ENCODE data around the gene OR1E2. TPM values are rescaled to one million over a fixed set of nuclear protein-coding genes. Genes with fewer than 3 reads are reported as not detected.

The OR1E2 gene
- total RNA-seq, 1 experiment from 2014 or later = not detected

GRCh38 chr17:3400055-3400454, 33.6 kb downstream of the OR1E2 start:
- H3K4me1 Mint-ChIP-seq = no peaks in the 10 kb centered on the region
- no peak overlapping the region for H3K4me3 Mint-ChIP-seq
- no peak for ATAC-seq
- TF ChIP-seq ZNF423 (CRISPR knock-in tag; IDR thresholded peaks at IDR 0.05) = no peak
- no peak for DNase-seq (ENCODE audit: low spot score)
- H3K9me3 Mint-ChIP-seq = peaks cover 17% of the 10 kb centered on the region
- no peak overlapping the region for H3K27ac Mint-ChIP-seq
- no peaks in the 10 kb centered on the region for H3K36me3 Mint-ChIP-seq
- POLR2A ChIA-PET = no interaction called here
- peaks cover 11% of the 10 kb centered on the region for H3K27me3 Mint-ChIP-seq (ENCODE audit: low read depth)
- CTCF ChIA-PET = no interaction called here

GRCh38 chr17:3398310-3398709, 35.3 kb downstream of the OR1E2 start, which contains the start of gene OR1E1:
Gene OR1E1 (minus strand): TSS chr17:3398410. CDS start chr17:3398410, 0 bp downstream.
- ATAC-seq = no peak
- CTCF ChIA-PET = no interaction called here
- POLR2A ChIA-PET = no interaction called here
- H3K9me3 Mint-ChIP-seq = peaks cover 20% of the 10 kb centered on the region
- H3K36me3 Mint-ChIP-seq = no peaks in the 10 kb centered on the region
- no peak within 1 kb of the TSS for H3K4me3 Mint-ChIP-seq
- H3K4me1 Mint-ChIP-seq = no peaks in the 10 kb centered on the region
- TF ChIP-seq USF1 (CRISPR knock-in tag; IDR thresholded peaks at IDR 0.05) (no peak), SMAD4 (CRISPR knock-in tag; IDR thresholded peaks at IDR 0.05) (no peak), ZMAT4 (CRISPR knock-in tag; IDR thresholded peaks at IDR 0.05) (no peak), CDX4 (CRISPR knock-in tag; IDR thresholded peaks at IDR 0.05; ENCODE audit: borderline replicate concordance) (no peak), NFATC4 (CRISPR knock-in tag; IDR thresholded peaks at IDR 0.05) (no peak), USF2 (CRISPR knock-in tag; IDR thresholded peaks at IDR 0.05) (no peak), PRRX2 (CRISPR knock-in tag; IDR thresholded peaks at IDR 0.05) (no peak), CREB1 (CRISPR knock-in tag; IDR thresholded peaks at IDR 0.05) (no peak), ATF3 (CRISPR knock-in tag; conservative IDR thresholded peaks at IDR 0.05) (no peak), ZNF423 (CRISPR knock-in tag; IDR thresholded peaks at IDR 0.05) (no peak), KAT7 (CRISPR knock-in tag; IDR thresholded peaks at IDR 0.05; ENCODE audit: borderline replicate concordance) (no peak), E2F4 (CRISPR knock-in tag; IDR thresholded peaks at IDR 0.05; ENCODE audit: borderline replicate concordance, low read depth) (no peak), IRF2 (CRISPR knock-in tag; IDR thresholded peaks at IDR 0.05; ENCODE audit: borderline replicate concordance, low read depth) (no peak), MAX (CRISPR knock-in tag; IDR thresholded peaks at IDR 0.05) (no peak), NR1H2 (CRISPR knock-in tag; IDR thresholded peaks at IDR 0.05) (no peak), ZNF232 (CRISPR knock-in tag; IDR thresholded peaks at IDR 0.05) (no peak), NFE2L1 (CRISPR knock-in tag; IDR thresholded peaks at IDR 0.05) (no peak), ZSCAN18 (CRISPR knock-in tag; IDR thresholded peaks at IDR 0.05) (no peak), STAT6 (CRISPR knock-in tag; conservative IDR thresholded peaks at IDR 0.05; ENCODE audit: low read depth) (no peak), PRDM15 (CRISPR knock-in tag; IDR thresholded peaks at IDR 0.05) (no peak)
- H3K27ac Mint-ChIP-seq = no peak within 1 kb of the TSS
- peaks cover 11% of the 10 kb centered on the region for H3K27me3 Mint-ChIP-seq (ENCODE audit: low read depth)
- DNase-seq (ENCODE audit: low spot score) = no peak
